GM03348 (cell line): ENCODE measurements around the gene AEBP1.

Experiments used
- DNase-seq: peaks from one replicate; pipeline ENCODE4 v3.0.0; 2012; ENCODE audit warnings: low spot score

The AEBP1 gene

DNA sequence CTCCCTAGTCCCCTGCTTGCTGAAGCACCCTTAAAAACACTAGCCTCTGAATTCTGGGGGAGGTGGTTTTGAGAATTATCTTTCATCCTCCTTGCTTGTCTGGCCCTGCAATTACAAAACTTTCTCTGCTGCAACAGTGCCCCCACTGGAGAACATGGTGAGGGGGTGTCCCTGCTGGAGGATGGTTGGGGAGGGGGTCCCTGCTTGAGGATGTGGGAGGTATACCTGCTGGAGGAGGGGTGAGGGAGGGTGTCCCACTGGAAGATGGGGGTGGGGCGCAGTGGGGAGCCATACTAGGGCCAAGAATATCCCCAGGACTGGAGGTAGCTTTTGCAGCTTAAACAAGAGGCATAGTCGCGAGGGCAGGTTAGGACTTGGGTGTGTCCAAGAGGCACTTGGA, 18.6 kb upstream of the AEBP1 start:
- no peak for DNase-seq

DNA sequence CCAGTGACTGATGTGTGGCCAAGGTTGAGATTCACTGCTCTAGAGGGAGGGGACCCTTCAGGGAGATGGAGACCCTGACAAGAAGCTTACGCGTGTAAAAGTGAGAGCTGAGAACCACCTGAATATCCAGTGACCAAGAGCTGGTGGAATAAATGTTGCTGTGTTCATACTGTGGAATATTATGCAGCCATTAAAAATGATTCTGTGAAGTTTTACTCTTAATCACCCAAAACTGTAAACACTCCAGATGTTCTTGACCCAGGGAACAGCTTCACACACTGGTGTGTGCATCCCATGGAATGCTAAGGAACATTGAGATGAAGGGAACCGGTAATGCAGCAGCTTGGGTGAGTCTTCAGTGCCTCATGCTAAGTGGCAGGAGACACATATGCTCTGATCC, 17.5 kb upstream of the AEBP1 start:
- DNase-seq, result no peak

DNA sequence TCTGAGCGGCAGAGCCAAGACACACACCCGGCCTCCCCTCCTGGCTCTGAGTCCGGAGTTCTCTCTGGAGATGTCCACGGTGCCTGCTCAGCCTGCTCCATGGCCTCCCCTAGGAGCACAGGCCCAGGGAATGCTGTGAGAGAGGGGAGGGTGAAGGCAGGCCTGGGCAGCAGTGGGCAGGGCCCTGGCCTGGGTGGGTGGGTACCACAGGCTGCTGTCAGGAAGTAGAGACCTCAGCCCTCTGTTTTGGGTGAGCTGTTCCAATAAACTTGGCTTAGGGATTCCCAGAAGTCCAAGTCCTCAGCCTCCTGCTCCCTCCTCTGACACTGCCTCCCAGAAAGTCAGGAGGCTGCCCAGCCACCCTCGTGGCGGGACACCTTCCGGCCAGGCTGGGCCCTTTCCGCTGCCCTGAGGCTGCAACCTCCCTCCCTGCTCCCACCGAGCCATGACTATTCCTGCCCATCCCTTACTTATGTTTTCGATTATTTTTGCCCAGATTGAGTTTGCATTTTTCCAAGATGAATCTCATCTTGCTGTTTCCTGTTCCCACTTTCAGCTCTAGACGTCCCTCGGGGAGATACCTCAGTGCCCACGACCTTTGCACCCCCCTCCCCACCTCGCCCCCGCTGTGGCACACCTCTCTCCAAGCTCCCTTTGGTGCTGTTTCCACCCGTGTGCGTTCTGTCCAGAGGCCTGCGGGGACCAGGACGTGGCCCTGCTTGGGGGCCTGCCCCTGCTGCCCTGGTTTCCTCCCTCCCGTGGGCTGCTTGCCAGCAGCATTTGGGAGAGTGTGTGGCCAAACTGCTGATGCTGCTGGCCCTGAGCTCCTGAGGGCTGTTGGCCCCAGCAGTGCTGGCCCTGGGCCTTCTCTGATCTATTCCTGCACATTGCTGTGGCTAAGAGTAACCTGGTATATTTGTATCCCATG, 16.0 kb upstream of the AEBP1 start:
- peak; percentile 90 for DNase-seq

DNA sequence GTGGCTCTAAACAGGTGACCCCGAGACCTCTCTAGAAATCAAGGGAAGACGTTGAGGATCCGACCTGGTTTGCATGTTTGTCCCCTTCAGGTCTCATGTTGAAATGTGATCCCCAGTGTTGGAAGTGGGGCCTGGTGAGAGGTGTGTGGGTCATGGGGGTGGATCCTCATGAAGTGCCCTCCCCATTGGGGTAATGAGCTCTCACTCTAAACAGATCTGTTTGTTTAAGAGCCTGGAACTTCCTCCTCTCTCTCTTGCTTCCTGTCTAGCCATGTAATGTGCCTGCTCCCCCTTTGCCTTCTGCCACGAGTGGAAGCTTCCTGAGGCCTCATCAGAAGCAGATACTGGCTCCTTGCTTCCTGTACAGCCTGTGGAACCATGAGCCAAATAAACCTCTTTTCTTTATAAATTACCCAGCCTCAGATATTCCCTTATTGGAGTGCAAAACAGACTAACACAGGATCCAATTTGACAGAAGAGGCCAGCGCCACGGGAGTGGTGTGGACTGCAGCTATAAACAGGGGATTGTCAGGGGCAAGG, 11.0 kb upstream of the AEBP1 start:
- no peak for DNase-seq

DNA sequence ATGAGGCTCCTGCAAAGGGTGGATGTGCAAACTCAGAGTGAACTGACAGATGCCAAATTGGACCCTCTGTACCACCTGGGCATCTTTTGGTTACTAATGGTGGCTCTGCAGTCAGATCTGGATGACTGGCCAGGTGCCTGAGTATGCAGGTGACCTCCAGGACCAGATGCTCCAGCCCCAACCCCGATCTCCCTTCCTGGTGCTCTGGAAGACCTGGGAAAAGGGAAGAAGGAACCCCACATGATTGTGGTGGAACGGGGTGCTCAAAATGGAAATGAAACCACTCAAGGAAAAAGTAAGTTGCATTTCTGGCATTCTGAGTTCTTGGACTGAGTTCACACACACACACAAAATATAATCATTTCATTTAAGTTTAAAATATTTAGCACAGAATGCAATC, 9.8 kb upstream of the AEBP1 start:
- no peak for DNase-seq

DNA sequence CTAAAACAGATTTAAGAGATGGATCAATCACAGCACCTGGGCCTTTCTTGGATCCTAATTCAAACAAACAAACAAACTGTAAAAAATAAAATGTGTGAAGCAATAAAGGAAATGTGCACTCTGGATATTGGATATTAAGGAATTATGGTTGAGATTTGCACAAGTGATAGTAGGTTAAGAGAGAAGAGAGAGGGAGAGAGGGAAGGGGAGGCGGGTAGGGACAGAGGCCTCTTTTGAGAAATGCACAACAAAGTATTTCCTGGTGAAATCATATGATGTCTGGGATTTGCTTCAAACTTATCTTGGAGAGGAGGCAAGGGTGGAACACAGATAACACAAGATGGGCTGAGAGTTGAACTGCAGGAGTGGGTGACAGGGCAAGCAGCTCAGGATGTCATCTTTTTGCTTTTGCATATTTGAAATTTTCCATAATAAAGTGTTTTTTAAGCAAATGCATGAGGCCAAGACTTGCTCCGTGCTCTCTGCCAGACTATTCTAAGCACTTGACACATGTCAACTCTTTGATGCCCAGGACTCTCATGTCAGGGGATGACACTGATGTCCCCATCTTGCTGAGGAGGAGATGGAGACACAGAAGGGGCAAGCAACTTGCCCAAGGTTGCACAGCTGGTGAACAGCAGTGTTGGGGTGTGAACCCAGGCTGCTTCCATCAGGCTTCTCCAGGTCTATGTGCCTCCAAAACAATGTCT, 9.1 kb upstream of the AEBP1 start:
- DNase-seq, result no peak

DNA sequence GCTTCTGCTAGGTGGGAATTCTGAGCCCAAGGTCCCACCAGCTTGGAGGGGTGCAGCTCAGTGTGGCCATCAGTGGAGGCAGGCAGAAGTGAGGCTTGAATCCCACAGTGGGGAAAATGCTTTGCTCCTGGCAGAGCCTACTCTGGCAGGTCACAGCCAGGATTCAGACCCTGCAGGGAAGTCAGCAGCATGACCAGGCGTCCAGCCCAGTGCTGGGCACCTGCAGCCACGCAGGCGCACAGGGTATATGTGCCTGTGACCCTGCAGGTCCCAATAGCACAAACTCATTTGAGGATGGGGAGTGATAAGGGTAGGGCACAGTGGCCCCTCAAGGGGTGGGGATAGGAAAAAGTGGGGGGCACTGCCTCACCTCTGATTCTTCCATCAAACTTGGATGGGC, 8.4 kb upstream of the AEBP1 start:
- no peak for DNase-seq

DNA sequence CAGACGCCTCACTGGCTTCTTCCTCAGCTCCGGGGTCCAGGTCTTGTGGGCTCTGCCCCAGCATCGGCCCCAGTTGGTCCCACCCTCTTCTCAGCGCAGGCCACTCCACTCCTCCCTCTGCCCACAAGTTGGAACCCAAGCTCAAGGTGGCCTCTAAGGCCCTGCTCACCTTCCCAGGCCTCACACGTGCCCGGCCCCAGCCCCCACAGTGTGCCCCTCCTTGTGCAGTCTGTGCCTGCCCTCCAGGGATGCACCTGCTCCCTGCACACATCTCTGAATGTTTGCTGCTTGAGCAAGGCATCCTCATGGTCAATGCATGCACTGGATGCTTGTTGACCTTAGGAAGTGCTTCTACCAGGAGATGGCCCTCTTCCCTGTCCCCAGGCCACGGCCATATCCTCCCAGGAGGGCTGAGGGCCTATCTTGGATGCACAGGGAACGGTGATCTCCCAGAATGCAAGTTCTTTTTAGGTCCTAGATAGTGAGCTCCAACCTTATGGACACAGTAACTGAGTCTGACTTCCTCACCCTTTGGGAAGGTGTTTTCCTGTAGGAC, 7.7 kb upstream of the AEBP1 start:
- DNase-seq, result no peak

DNA sequence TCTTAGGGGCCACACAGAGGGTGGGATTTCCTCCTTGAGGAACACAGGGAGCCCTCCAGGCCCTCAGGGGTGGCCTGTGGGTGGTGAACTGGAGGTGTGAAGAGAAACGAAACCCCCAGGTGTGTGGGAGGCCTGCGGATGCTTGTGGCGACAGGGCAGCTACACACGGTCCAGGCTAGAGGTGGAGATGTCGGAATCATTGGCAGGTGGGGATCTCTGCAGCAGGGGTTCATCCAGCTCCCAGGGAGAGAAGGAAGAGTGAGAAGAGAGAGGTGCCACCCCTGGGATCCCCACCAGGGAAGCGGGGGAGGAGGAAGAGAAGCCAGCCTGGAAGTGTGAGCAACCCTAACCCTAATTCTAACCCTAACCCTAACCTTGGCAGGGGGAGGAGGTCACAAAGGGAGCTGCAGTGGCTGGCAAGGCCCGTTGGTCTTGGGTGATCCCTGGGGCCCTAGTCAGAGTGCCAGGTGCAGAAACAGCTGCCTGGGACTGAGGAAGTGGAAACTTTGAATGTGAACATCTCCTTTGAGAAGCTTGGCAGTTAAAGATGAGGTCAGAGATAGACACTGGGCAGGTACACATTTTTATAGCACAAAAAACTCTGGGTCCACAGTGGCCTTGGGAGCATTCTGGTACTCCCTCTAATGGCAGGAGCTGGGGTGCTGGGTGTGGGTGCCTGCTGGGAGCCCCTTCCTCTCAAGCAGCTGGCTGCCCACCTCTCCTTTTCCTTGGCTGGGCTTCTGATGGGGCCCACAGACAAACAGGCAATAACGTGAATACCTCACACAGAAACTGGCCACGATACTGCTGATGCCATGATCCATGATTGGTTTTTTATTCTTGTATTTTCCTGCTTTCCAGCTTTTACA, 6.8 kb upstream of the AEBP1 start:
- no peak for DNase-seq

DNA sequence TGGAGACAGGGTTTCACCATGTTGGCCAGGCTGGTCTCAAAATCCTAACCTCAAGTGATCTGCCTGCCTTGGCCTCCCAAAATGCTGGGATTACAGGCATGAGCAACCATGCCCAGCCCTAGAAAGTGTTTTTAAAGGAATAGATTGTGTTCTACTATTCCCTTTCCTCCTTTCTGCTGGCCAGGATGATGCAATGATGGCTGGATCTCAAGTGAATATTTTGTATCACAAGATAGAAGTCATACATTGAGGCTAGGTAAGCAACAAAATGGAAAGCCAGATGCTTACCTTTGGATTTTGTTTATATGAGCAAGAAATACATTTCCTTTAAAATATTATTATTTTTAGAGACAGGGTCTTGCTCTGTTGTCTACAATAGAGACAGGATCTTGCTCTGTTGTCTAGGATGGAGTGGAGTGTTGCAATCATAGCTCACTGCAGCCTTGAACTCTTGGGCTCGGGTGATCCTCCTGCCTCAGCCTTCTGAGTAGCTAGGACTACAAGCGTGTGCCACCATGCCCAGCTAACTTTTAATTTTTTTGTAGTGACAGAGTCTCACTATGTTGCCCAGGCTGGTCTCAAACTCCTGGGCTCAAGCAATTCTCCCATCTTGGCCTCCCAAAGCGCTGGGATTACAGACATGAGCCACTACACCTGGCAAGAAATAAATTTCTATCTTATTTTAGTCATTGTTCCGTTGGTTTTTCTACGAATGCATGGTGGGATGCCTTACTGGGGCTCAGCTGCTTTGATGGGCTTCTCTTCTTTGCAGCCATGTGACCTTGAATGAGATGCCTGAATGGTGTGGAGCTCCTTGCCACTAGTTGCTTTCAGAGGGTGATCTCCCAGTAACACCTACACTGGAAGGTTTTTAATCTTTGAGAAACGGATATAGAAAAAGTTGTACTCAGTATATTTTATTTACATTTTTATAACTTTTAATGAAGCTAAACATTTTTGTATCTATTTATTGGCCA, 5.8 kb upstream of the AEBP1 start:
- DNase-seq, result no peak

DNA sequence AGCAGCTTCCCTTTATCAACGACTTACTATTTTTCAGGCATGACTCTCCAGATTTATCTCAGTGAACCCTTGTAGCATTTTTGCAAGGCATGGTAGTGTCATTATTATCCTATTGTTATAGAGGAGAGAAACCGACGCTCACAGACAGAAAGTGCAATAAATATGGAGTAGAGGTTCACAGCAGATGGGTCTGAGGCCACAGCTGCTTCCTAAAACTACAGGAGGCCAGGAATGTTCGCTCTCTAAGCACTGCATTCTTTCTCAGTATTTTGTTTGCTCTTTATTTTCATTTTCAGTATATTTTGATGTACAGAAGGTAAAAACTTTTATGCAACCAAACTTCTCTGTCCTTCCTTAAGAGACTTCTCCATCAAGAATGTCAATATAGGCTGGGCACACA, 4.5 kb upstream of the AEBP1 start:
- DNase-seq, result no peak

DNA sequence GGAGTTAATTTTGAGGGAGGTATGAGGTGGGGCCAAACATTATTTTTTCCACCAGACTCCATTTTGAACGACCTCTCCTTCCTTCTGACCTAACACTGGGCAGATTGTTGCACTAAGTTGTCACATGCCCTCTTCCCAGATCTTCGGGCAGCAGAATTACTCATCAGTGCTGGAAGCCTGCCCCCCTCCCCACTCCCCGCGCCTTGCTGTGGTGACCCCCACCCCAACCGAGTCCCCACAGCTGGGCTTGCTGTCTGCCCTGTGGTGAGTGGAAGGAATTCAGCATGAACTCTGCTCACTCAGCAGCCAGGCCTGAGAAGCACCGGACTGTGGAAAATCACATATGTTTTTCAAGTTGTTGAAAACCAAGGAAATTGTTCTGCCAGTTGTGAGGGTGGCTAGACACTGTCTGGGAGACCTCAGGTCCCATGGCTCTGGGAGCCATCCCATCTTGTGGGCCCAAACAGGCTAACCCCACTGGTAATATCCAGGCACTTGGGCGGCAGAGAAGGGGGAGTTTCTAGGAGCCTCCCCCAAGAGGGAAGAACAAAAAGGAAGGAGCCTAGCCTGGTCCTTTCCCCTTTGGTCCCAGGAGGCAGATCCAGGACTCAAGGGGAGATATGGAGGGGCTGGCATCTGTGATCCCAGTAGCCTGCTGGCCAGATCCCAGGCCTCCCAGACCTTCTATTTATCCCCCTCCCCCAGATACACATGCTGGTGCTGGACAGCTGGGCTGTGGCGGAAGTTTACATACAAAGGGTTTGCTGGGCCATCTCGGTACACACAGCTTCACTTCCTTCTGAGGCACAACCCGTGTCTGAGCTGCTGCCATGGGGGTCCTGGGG, 3.5 kb upstream of the AEBP1 start:
- DNase-seq, result peak; percentile 82

DNA sequence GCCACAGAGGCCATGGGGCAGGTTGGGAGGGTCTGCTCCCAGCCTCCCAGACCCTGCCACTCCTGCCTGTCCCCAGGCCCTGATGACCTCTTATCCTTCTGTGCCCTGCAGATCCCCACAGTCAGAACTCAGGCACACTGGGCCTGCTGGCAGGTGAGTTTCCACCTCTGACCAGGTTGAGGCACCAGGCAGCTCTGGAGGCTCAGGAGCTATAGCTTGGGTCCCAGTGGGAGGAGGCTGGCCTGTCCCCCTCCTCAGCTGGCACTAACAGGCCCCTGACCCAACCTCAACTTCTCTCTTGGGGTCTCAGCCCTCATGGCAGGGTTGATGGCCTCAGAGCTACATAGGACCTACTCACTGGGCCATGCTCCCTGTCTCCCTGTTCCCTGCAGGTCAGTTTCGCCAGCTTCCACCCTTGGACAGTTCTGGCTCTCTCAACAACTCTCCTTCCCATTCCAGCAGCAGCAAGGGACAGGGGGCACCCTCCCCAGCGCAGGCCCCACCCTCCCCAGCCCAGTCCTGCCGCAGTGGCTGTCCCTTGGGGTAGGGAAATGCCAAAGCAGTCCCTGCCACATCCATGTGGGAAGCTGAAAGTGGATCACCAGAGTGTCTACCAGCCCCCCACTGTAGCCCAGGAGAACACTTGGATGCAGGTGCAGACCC, 2.7 kb upstream of the AEBP1 start:
- no peak for DNase-seq

DNA sequence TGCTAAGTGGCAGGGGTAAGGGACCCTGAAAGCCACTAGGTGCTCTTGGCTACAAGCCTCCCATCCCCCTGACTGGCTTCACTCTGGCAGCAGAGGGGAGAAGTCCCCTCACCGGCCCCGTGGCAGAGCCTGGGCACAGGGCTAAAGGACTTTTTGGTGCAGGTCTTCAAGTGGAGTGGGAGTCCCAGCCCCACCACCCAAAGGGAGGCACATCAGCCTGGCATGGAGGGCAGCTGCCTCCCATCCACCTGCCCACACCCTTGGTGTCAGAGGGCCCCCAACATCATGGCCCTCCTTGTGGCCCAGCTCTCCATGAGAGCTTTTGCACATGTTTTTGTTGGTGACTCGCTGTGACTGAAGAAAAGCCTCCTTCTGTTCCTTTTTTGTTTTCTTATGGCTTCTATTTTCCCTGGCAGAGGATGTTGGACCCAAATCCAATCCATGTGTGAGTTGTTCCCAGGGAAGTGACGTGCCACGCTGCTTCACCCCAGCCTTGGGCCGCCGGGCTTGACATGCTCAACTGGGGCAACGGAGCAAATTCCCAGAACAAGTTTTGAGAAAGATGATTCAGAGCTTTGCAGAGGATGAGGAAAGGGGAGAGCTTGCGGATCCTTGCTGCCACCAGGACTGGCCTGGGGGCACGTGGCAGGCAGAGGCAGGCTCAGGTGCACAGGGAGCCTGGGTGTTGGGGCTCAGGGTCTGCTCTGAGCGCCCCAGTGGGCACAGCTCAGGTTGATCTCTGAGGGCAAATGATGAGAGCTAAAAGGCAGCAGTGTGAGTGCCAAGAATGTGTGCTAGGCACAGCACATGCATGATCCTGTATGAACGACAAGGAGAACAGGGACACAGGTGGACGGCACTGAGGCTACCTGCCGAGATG, 1.9 kb upstream of the AEBP1 start:
- peak; percentile 82 for DNase-seq

DNA sequence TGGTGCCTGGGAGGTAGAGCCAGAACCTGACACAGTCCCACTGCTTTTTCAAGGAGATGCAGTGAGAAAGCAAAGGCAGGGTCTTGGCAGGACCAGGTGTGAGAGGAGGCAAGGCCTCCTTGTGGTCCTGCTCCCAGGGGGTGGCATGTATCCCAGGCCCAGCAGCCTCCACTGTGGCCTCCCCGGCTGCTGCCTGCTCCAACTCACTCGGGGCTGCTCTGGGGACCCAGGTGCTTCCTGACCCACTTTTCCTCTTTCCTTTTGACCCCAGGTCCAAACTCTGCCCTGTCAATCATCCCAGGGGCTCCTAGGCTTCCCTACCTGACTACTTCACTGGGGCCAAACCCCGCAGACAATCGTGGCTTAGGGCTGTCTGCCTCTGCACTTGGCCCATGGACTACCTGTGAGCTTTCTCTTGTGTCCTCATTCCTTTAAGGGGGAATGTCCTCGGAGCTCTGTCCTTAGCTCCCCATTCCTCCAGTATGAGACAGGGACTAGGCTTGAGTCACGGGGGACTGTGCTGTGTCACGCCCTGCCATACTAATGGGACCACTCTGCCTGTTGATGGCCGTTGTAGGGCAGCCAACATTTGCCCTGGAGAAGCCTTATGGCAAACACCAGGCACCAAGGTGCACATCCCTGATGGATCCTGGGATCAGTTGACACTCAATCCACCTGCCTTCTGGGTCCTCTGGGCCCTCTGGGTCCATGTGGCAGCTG, 1.1 kb upstream of the AEBP1 start:
- DNase-seq, result no peak

DNA sequence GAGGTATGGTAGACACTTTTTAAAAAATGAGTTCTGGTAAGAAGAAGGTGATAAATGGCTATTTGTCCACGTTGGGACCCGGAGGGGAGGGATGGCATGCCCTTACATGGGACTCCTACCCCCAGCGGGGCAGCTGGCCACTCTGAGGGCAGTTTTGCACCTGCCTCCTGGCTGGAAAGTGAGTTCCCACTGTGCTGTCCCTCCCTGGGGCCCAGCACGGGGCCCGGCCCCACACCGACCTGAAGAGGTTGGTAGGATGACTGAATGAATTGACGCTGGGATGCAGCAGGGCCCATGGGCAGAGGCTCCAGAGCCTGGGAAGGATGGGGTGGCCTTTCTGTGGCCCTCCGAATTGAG, 601 bp upstream of the AEBP1 start:
- DNase-seq, result no peak
